IMR-90 (cell line): ENCODE data around the gene ASS1. TPM values are rescaled to one million over a fixed set of nuclear protein-coding genes. Genes with fewer than 3 reads are reported as not detected.

ENCODE experiments used
- ATAC-seq: fragments of 200-7000 bp; cut with Tn5 transposase; 2 replicates; pipeline ENCODE4 v1.9.1; 2020; ENCODE audit warnings: low read depth, mild to moderate bottlenecking, moderate library complexity
- BruUV-seq: library from RNA; stranded (reverse); fragments of 400-500 nt; replicated peaks from 2 replicates; lab custom pipeline; 2021; lab: Mats Ljungman, UMichigan
- CTCF ChIA-PET: fragments of 300-600 bp; formaldehyde crosslinking; extraction: SDS; loops from one replicate; lab custom pipeline; 2021; ENCODE audit warnings: antibody characterized with exemption; lab: Yijun Ruan, JAX
- POLR2A ChIA-PET: fragments of 300-600 bp; sonication (Branson Sonifier 250); formaldehyde crosslinking; loops from one replicate; lab custom pipeline; 2022; ENCODE audit warnings: antibody characterized with exemption; ENCODE audit not compliant: unreplicated experiment; lab: Charles Lee
- DNase-seq: peaks from one replicate; pipeline ENCODE4 v3.0.0; 2013
- H2AFZ ChIP-seq: replicated peaks from 2 replicates; pipeline ENCODE3; 2013; ENCODE audit warnings: low read length, mild to moderate bottlenecking; ENCODE audit not compliant: poor library complexity
- H2AK5ac ChIP-seq: 2 replicates; pipeline ENCODE4 v1.6.1; 2013; ENCODE audit warnings: low read depth, low read length, inconsistent platforms
- H2AK9ac ChIP-seq: replicated peaks from 2 replicates; pipeline ENCODE3; 2013; ENCODE audit warnings: mild to moderate bottlenecking, low read depth, low read length, moderate library complexity; ENCODE audit not compliant: poor library complexity
- H2BK120ac ChIP-seq: 2 replicates; pipeline ENCODE4 v1.6.1; 2013; ENCODE audit warnings: low read depth, low read length, inconsistent platforms
- H2BK15ac ChIP-seq: 3 replicates; pipeline ENCODE4 v1.6.1; 2013; ENCODE audit warnings: low read depth, low read length, inconsistent platforms
- H2BK20ac ChIP-seq: 2 replicates; pipeline ENCODE4 v1.6.1; 2013; ENCODE audit warnings: low read depth, mild to moderate bottlenecking, inconsistent platforms, low read length, moderate library complexity
- H2BK5ac ChIP-seq: 2 replicates; pipeline ENCODE4 v1.6.1; 2013; ENCODE audit warnings: mild to moderate bottlenecking, low read depth, low read length, inconsistent platforms; ENCODE audit not compliant: poor library complexity, severe bottlenecking
- H3K14ac ChIP-seq: replicated peaks from 2 replicates; pipeline ENCODE4 v1.6.1; 2013; ENCODE audit warnings: low read depth, low read length, inconsistent platforms
- H3K18ac ChIP-seq: 2 replicates; pipeline ENCODE4 v1.6.1; 2013; ENCODE audit warnings: low read depth, low read length, control low read depth
- H3K23ac ChIP-seq: 2 replicates; pipeline ENCODE4 v1.6.1; 2013; ENCODE audit warnings: low read depth, low read length, inconsistent platforms
- H3K27ac ChIP-seq: 2 replicates; pipeline ENCODE4 v1.5.1; 2013; ENCODE audit warnings: mild to moderate bottlenecking, control low read depth, low read length; ENCODE audit not compliant: insufficient read depth
- H3K27me3 ChIP-seq: 2 replicates; pipeline ENCODE4 v1.6.1; 2013; ENCODE audit warnings: low read length; ENCODE audit not compliant: control insufficient read depth, insufficient read depth
- H3K36me3 ChIP-seq: 2 replicates; pipeline ENCODE4 v1.6.1; 2013; ENCODE audit warnings: low read length, mixed read lengths; ENCODE audit not compliant: control insufficient read depth, insufficient read depth
- H3K4ac ChIP-seq: 2 replicates; pipeline ENCODE4 v1.6.1; 2013; ENCODE audit warnings: low read depth, low read length, inconsistent platforms
- H3K4me1 ChIP-seq: 2 replicates; pipeline ENCODE4 v1.6.1; 2013; ENCODE audit warnings: low read length, mixed read lengths; ENCODE audit not compliant: control insufficient read depth, insufficient read depth
- H3K4me2 ChIP-seq: 2 replicates; pipeline ENCODE4 v1.6.1; 2013; ENCODE audit warnings: low read depth, mild to moderate bottlenecking, control low read depth, low read length, moderate library complexity
- H3K4me3 ChIP-seq: 2 replicates; pipeline ENCODE4 v1.5.1; 2013; ENCODE audit warnings: low read depth, mild to moderate bottlenecking, control low read depth, low read length, moderate library complexity; ENCODE audit not compliant: insufficient read depth
- H3K56ac ChIP-seq: 2 replicates; pipeline ENCODE4 v1.6.1; 2013; ENCODE audit warnings: low read length, inconsistent platforms; ENCODE audit not compliant: insufficient read depth; ENCODE audit errors: extremely low read depth
- H3K79me1 ChIP-seq, 2 experiments: 2 replicates each; pipeline ENCODE4 v1.6.1; 2013; ENCODE audit warnings: low read length in 2 of 2, inconsistent platforms in 1 of 2, low read depth in 1 of 2
- H3K9ac ChIP-seq: 2 replicates; pipeline ENCODE4 v1.6.1; 2013; ENCODE audit warnings: low read depth, low read length, control low read depth
- H3K9me1 ChIP-seq: 2 replicates; pipeline ENCODE4 v1.6.1; 2013; ENCODE audit warnings: low read length, inconsistent platforms; ENCODE audit not compliant: insufficient read depth
- H3K9me3 ChIP-seq: 2 replicates; pipeline ENCODE4 v1.6.1; 2013; ENCODE audit warnings: low read length; ENCODE audit not compliant: control insufficient read depth, insufficient read depth
- H4K20me1 ChIP-seq: 2 replicates; pipeline ENCODE4 v1.6.1; 2013; ENCODE audit warnings: low read length, inconsistent platforms; ENCODE audit not compliant: insufficient read depth
- H4K5ac ChIP-seq: 2 replicates; pipeline ENCODE4 v1.6.1; 2013; ENCODE audit warnings: mild to moderate bottlenecking, low read depth, low read length, control low read depth
- H4K8ac ChIP-seq, 2 experiments: 2 replicates each; pipeline ENCODE4 v1.6.1; 2013; ENCODE audit warnings: low read depth in 2 of 2, low read length in 2 of 2, control low read depth in 1 of 2, inconsistent platforms in 1 of 2
- H4K91ac ChIP-seq: 2 replicates; pipeline ENCODE4 v1.6.1; 2013; ENCODE audit warnings: low read depth, low read length, inconsistent platforms; ENCODE audit not compliant: insufficient read depth
- BHLHE40 ChIP-seq: fragments of 150-350 bp; IDR thresholded peaks from 2 replicates; pipeline ENCODE4 v1.6.1; 2016; ENCODE audit warnings: mild to moderate bottlenecking, low read depth, low read length
- CEBPB ChIP-seq: IDR thresholded peaks from 2 replicates; pipeline ENCODE4 v1.6.1; 2012; ENCODE audit warnings: low read depth, low read length, improper control_type of control experiment
- CTCF ChIP-seq: conservative IDR thresholded peaks from 2 replicates; pipeline ENCODE4 v1.5.1; 2012; ENCODE audit warnings: mild to moderate bottlenecking, low read depth, low read length, improper control_type of control experiment
- ELK1 ChIP-seq: fragments of 150-350 bp; IDR thresholded peaks from 2 replicates; pipeline ENCODE4 v1.6.1; 2016; ENCODE audit warnings: low read depth, mild to moderate bottlenecking, low read length, moderate library complexity, borderline replicate concordance
- MAFK ChIP-seq: IDR thresholded peaks from 2 replicates; pipeline ENCODE4 v1.6.1; 2012; ENCODE audit warnings: low read depth, low read length, improper control_type of control experiment
- MAZ ChIP-seq: IDR thresholded peaks from 2 replicates; pipeline ENCODE4 v1.6.1; 2012; ENCODE audit warnings: low read depth, mild to moderate bottlenecking, low read length, improper control_type of control experiment, moderate library complexity, borderline replicate concordance
- NFE2L2 ChIP-seq: fragments of 150-350 bp; IDR thresholded peaks from 2 replicates; pipeline ENCODE4 v1.6.1; 2016; ENCODE audit warnings: low read depth, mild to moderate bottlenecking, low read length
- POLR2A ChIP-seq: IDR thresholded peaks from 2 replicates; pipeline ENCODE4 v1.6.1; 2012; ENCODE audit warnings: mild to moderate bottlenecking, low read depth, low read length
- RAD21 ChIP-seq: IDR thresholded peaks from 2 replicates; pipeline ENCODE4 v1.6.1; 2012; ENCODE audit warnings: low read length, improper control_type of control experiment
- RCOR1 ChIP-seq: IDR thresholded peaks from 2 replicates; pipeline ENCODE4 v1.6.1; 2012; ENCODE audit warnings: mild to moderate bottlenecking, low read length, improper control_type of control experiment; ENCODE audit not compliant: insufficient replicate concordance
- RFX5 ChIP-seq: IDR thresholded peaks from 2 replicates; pipeline ENCODE4 v1.8.0; 2012; ENCODE audit warnings: low read depth, mild to moderate bottlenecking, low read length, moderate library complexity
- USF2 ChIP-seq: fragments of 150-350 bp; IDR thresholded peaks from 2 replicates; pipeline ENCODE4 v1.6.1; 2017; ENCODE audit warnings: mild to moderate bottlenecking, antibody characterized with exemption, low read length, low read depth
- WGBS, 2 experiments: methylation state at CpG; one replicate each; pipeline versions ENCODE4 v1.1.5 to v1.1.7; 2013; ENCODE audit warnings: missing lambda C conversion rate in 2 of 2; ENCODE audit not compliant: insufficient read length in 1 of 2; ENCODE audit errors: extremely low coverage in 2 of 2; 5-methylcytosine and 5-hydroxymethylcytosine counted together
- dilution Hi-C: fragments of 300-500 bp; cut with HindIII; formaldehyde crosslinking; loops from one replicate; pipeline ENCODE4 v1.14.3; 2018; ENCODE audit warnings: low sequenced_read_pairs; ENCODE audit not compliant: unreplicated experiment
- in situ Hi-C: fragments of 300-500 bp; cut with MboI; formaldehyde crosslinking; loops from 3 replicates; pipeline ENCODE4 v1.14.3; 2019; ENCODE audit warnings: low sequenced_read_pairs, inconsistent platforms, mixed read lengths
- intact Hi-C: fragments of 100-400 bp; cut with micrococcal nuclease; formaldehyde crosslinking; loops from 2 replicates; pipeline ENCODE4 v1.10.0; 2022
- polyA plus RNA-seq, 3 experiments: library from polyadenylated mRNA; depleted of rRNA; stranded (reverse); fragments of >200 nt; gene quantifications; 2 replicates each; pipeline ENCODE4 v1.2.3, GENCODE V29; 2012; ENCODE audit warnings: low replicate concordance in 1 of 3
- total RNA-seq: library from RNA; depleted of rRNA; stranded (reverse); fragments of >200 nt; gene quantifications from 2 replicates; pipeline ENCODE4 v1.2.3, GENCODE V29; 2012

ASS1 gene
- total and polyA plus RNA-seq, 2 of the 4 experiments (the other 2 are of a cell fraction) = 39.6 to 41.9 TPM

GRCh38 chr9:130461731-130462130 lies 17.0 kb downstream of the ASS1 start:
- no peaks in the 10 kb centered on the region for H3K36me3 ChIP-seq
- dilution Hi-C loops = no loop called here

More at GRCh38 chr9:130461731-130462130, 17.0 kb downstream of the ASS1 start:
- TF ChIP-seq BHLHE40 (no peak), USF2 (no peak), CTCF (no peak), MAZ (no peak), RFX5 (no peak), MAFK (no peak), RCOR1 (no peak), POLR2A (no peak), ELK1 (no peak), RAD21 (no peak), CEBPB (no peak), NFE2L2 (no peak)
- no peak overlapping the region for H3K23ac ChIP-seq
- WGBS, 2 experiments = no CpG with 5 or more reads among the region's 11 CpGs
- no peaks in the 10 kb centered on the region for H3K4me1 ChIP-seq
- H2BK15ac ChIP-seq = no peak overlapping the region
- peaks cover 13% of the 10 kb centered on the region for H3K27me3 ChIP-seq
- POLR2A ChIA-PET = no interaction called here
- no peak overlapping the region for H3K27ac ChIP-seq
- CTCF ChIA-PET = interaction anchor here (1.5 kb wide), 1 partner anchor 220 kb away, joined by 5 read pairs; no protein-coding TSS in a partner anchor
- H3K4ac ChIP-seq = no peak overlapping the region
- DNase-seq (no peak), ATAC-seq (no peak)
- H3K9me3 ChIP-seq = no peaks in the 10 kb centered on the region
- H3K14ac ChIP-seq = no peak overlapping the region
- no peak overlapping the region for H2AK5ac ChIP-seq
- H4K91ac ChIP-seq = no peak overlapping the region
- no peaks in the 10 kb centered on the region for H3K79me1 ChIP-seq
- no peak overlapping the region for H3K4me2 ChIP-seq
- H2BK120ac ChIP-seq = no peak overlapping the region
- no peak overlapping the region for H3K18ac ChIP-seq
- no peaks in the 10 kb centered on the region for H3K9me1 ChIP-seq
- in situ Hi-C loops (no loop called here), intact Hi-C loops (loop anchor here (1.0 kb wide), 1 partner anchor 221 kb away; no protein-coding TSS in a partner anchor)
- no peak overlapping the region for H3K4me3 ChIP-seq
- peak overlapping the region; percentile 40 for H2AFZ ChIP-seq
- H4K5ac ChIP-seq = no peak overlapping the region
- no peak overlapping the region for H3K9ac ChIP-seq
- H2BK5ac ChIP-seq = no peak overlapping the region
- no peak overlapping the region for H2AK9ac ChIP-seq
- H4K20me1 ChIP-seq = peaks cover 8% of the 10 kb centered on the region
- H3K56ac ChIP-seq = no peak overlapping the region
- no peak overlapping the region for H4K8ac ChIP-seq
- H2BK20ac ChIP-seq = no peak overlapping the region
- BruUV-seq = no TSS peak
